Measurements from ENCODE around the gene EXOC1.

GRCh38 chr4:55819634-55820033 is 33.8 kb upstream of the EXOC1 start, which contains the start of gene EXOC1L:
- TF ChIP-seq CTCF (conservative IDR thresholded peaks at IDR 0.05 in 1 of 2, IDR thresholded peaks at IDR 0.05 in 1 of 2; ENCODE audit: extremely low read depth in 1 of 2, insufficient read depth in 1 of 2, low read depth in 1 of 2, low read length in 2 of 2) (no peak), EZH2 (IDR thresholded peaks at IDR 0.05; ENCODE audit: borderline replicate concordance, low read length) (no peak)

Measured in mammary epithelial cell (primary cell).